Nephron (organoid): ENCODE data around the gene NCKAP5L.
A peak's percentile ranks its signal among the peaks of the same experiment; 100 is the strongest.

Experiments used
- H3K27ac Mint-ChIP-seq, 3 experiments: 2 replicates each; pipeline ENCODE4 v1.8.0; 2020; ENCODE audit warnings: mixed read lengths in 3 of 3, mild to moderate bottlenecking in 2 of 3, moderate library complexity in 1 of 3
- H3K27me3 Mint-ChIP-seq: 2 replicates; pipeline ENCODE4 v1.8.0; 2021; ENCODE audit warnings: low read depth, mild to moderate bottlenecking, moderate library complexity, mixed read lengths
- H3K36me3 Mint-ChIP-seq: 2 replicates; pipeline ENCODE4 v1.8.0; 2020; ENCODE audit warnings: low read depth, mixed read lengths
- H3K4me1 Mint-ChIP-seq: 2 replicates; pipeline ENCODE4 v1.8.0; 2020; ENCODE audit warnings: mixed read lengths
- H3K4me3 Mint-ChIP-seq, 3 experiments: 2 replicates each; pipeline ENCODE4 v1.8.0; 2020; ENCODE audit warnings: mild to moderate bottlenecking in 3 of 3, mixed read lengths in 3 of 3, moderate library complexity in 2 of 3
- H3K9me3 Mint-ChIP-seq: 2 replicates; pipeline ENCODE4 v1.8.0; 2020; ENCODE audit warnings: mixed read lengths
- TF ChIP-seq, protein P1 (sequence below), 3 experiments: fragments of 200-600 bp; sonication (generic); IDR thresholded peaks; one replicate each; pipeline ENCODE4 v1.5.0; 2021; ENCODE audit warnings: antibody characterized with exemption in 3 of 3; ENCODE audit not compliant: unreplicated experiment in 3 of 3

The NCKAP5L gene

DNA sequence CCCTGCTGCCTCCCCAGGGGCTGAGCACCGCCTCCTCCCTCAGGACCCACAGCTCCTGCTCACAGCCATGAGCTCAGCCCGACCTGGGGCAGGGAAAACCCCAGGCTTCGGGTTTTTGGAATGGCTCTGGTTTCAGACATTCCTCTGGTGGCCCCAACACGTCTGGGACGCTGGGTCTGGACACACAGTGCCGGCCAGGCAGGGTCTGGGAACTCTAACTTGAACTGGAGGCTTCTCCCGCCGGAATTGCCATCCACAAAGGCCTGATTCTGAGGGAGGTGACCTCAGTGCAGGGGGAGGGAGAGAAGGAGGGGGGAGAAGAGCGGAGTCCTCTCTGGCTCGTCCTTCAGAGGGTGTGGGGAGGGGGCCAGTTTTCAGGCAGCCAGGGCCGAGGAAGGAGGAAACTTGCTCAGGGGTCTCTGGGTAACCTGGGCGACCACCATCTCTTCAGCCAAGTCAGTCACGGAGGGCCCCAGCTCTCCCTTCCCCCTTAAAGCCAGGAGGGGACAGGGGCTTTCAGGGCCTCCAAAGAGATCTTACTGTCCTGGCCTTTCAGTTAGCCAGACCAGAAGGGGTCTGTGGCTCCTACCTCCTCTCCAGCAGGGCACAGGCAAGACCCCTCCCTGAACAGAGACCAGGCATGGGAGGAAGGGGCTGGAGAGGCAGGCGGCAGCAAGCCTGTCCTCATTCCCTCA lies 19.4 kb downstream of the NCKAP5L start:
- H3K36me3 Mint-ChIP-seq: peaks cover 22% of the 10 kb centered on the region
- peaks cover 70% of the 10 kb centered on the region for H3K4me1 Mint-ChIP-seq
- peaks cover 4% of the 10 kb centered on the region for H3K27me3 Mint-ChIP-seq
- H3K27ac Mint-ChIP-seq: peak overlapping the region; percentile 89 to 98 (median 91)
- TF ChIP-seq, protein P1, sequence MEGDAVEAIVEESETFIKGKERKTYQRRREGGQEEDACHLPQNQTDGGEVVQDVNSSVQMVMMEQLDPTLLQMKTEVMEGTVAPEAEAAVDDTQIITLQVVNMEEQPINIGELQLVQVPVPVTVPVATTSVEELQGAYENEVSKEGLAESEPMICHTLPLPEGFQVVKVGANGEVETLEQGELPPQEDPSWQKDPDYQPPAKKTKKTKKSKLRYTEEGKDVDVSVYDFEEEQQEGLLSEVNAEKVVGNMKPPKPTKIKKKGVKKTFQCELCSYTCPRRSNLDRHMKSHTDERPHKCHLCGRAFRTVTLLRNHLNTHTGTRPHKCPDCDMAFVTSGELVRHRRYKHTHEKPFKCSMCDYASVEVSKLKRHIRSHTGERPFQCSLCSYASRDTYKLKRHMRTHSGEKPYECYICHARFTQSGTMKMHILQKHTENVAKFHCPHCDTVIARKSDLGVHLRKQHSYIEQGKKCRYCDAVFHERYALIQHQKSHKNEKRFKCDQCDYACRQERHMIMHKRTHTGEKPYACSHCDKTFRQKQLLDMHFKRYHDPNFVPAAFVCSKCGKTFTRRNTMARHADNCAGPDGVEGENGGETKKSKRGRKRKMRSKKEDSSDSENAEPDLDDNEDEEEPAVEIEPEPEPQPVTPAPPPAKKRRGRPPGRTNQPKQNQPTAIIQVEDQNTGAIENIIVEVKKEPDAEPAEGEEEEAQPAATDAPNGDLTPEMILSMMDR (IDR thresholded peaks at IDR 0.05; ENCODE audit: unreplicated experiment in 3 of 3): no peak
- peak overlapping the region; percentile 4 to 61 (median 43) for H3K4me3 Mint-ChIP-seq
- H3K9me3 Mint-ChIP-seq: no peaks in the 10 kb centered on the region

DNA sequence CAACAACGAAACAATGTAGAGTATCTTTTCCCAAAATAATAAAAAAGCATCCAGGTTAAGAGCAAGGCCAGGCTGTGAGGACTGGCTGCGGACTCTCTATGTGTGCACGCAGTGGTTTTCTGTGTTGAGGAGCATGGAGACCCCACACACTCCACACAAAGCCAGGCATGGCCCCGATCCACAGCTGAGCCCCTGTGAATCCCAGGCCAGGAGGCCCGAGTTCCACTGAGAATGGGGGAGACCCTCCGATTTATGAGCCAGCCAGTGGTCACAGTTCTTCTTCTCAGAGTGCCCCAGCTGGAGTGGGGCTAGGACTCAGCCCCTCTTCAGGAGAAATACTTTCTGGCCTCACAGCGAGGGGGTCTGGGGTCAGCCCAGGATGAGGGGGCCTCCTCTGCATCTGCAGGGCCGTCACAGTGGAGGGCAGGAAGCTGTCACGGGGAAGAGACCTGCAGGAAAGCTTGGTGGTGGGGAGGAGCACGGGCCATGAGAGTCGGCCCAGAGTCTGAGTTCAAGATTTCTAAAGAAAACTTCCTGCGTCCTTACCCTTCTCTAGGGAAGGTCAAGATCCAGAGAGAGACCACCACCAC lies 20.1 kb downstream of the NCKAP5L start:
- H3K27ac Mint-ChIP-seq: peak overlapping the region; percentile 89 to 98 (median 91)
- H3K4me3 Mint-ChIP-seq: no peak overlapping the region
- H3K9me3 Mint-ChIP-seq: no peaks in the 10 kb centered on the region
- peaks cover 70% of the 10 kb centered on the region for H3K4me1 Mint-ChIP-seq
- H3K27me3 Mint-ChIP-seq: peaks cover 4% of the 10 kb centered on the region
- H3K36me3 Mint-ChIP-seq: peaks cover 22% of the 10 kb centered on the region
- TF ChIP-seq, protein P1 (IDR thresholded peaks at IDR 0.05; ENCODE audit: unreplicated experiment in 3 of 3): no peak

DNA sequence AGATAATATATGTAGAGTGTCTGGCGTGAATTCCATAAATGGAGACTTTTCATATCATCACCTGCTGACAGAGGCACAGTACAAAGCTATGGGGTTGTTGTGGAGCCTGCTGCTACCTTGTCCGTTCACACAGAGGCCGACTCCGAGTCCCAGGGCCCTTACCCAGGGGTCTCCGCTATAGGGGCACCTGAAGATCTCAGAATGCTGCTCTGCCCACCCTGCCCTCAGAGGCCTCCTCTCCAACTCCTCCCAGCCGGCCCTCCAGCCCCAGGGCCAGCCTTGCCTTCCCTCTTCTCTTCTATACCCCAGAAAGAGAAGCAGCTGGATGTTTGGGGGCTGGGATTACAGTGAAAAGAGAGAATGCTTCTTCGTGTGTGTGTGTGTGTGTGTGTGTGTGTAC lies 21.3 kb downstream of the NCKAP5L start:
- H3K4me3 Mint-ChIP-seq: peak overlapping the region in 2 of 3 experiments; percentile 44 to 51
- peaks cover 4% of the 10 kb centered on the region for H3K27me3 Mint-ChIP-seq
- peaks cover 22% of the 10 kb centered on the region for H3K36me3 Mint-ChIP-seq
- TF ChIP-seq, protein P1 (IDR thresholded peaks at IDR 0.05; ENCODE audit: unreplicated experiment in 3 of 3): no peak
- peaks cover 65% of the 10 kb centered on the region for H3K4me1 Mint-ChIP-seq
- no peaks in the 10 kb centered on the region for H3K9me3 Mint-ChIP-seq
- peak overlapping the region; percentile 91 to 98 (median 91) for H3K27ac Mint-ChIP-seq

DNA sequence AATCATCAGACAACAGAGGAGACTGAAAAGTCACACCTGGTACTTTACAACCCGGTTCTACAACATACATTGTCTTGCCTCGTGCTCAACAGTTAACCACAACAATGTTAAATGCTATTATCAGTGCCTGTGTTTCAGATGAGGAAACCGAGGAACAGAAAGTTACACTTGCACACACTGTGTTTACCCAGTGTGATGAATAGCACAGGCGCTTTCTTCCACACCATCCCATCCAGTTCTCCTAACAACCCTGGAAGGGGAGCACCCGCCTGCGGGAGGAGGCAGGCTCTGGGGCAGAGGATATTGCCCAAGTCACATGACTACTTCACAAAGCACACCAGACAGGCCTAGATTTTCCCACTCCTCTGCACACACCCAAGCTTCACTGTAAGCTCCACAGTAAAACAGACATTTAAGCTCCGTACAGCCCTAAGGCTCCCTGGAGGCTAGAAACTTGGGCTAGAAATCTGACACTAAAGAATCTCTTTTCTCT lies 21.8 kb downstream of the NCKAP5L start:
- Mint-ChIP-seq H3K27ac (peak overlapping the region; percentile 91 to 98 (median 91)), H3K4me1 (peaks cover 60% of the 10 kb centered on the region), H3K27me3 (peaks cover 4% of the 10 kb centered on the region), H3K36me3 (peaks cover 22% of the 10 kb centered on the region), H3K4me3 (no peak overlapping the region), H3K9me3 (no peaks in the 10 kb centered on the region)
- TF ChIP-seq, protein P1 (IDR thresholded peaks at IDR 0.05; ENCODE audit: unreplicated experiment in 3 of 3): no peak

DNA sequence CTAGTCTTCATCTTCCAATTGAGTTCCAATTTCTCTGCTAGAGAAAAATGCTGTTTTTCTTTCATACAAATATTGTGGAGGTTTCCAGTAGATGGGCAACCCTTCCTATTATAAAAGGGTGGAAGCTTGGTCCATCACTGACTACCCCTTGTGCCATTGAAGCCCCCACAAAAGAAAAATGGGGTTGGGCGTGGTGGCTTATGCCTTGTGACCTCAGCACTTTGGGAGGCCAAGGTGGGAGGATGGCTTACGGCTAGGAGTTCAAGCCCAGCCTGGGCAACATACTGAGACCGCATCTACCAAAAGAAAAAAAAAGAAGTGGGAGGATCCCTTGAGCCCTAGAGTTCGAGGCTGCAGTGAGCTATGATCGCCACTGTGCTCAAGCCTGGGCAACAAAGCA lies 22.8 kb downstream of the NCKAP5L start:
- TF ChIP-seq, protein P1 (IDR thresholded peaks at IDR 0.05; ENCODE audit: unreplicated experiment in 3 of 3): no peak
- peaks cover 4% of the 10 kb centered on the region for H3K27me3 Mint-ChIP-seq
- H3K9me3 Mint-ChIP-seq: no peaks in the 10 kb centered on the region
- peaks cover 50% of the 10 kb centered on the region for H3K4me1 Mint-ChIP-seq
- H3K4me3 Mint-ChIP-seq: no peak overlapping the region
- H3K36me3 Mint-ChIP-seq: peaks cover 25% of the 10 kb centered on the region
- H3K27ac Mint-ChIP-seq: peak overlapping the region in 1 of 3 experiments; percentile 98
